RCC 7860 (cell line): ENCODE results near the gene CITED1.

Experiments
- DNase-seq: peaks from one replicate; pipeline ENCODE4 v3.0.0-alpha.2; 2015; ENCODE audit warnings: low spot score
- FAIRE-seq: peaks from 2 replicates; lab custom pipeline; 2012; peaks lifted over from hg19 to GRCh38; lab: Jason Lieb, UNC

CITED1 gene

DNA sequence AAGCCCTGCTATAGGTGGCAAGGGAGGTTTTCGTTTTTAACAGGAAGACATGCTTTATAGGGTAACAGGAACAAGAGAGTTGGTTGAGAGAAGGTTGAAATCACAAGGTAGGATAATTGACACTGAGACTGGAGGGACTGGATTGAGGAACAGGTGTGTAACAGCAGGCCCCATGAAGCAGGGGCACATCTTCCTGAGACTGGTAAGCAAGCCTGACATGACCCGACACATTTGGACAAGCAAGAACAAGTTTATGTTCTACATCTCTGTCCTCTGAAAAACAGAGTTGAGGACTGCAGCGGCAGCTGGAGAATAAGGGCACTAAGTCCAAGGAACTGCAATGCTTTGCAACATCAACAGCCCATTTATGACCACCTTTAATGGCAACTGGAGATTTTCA is 33.9 kb downstream of the CITED1 start:
- FAIRE-seq (no peak), DNase-seq (no peak)

DNA sequence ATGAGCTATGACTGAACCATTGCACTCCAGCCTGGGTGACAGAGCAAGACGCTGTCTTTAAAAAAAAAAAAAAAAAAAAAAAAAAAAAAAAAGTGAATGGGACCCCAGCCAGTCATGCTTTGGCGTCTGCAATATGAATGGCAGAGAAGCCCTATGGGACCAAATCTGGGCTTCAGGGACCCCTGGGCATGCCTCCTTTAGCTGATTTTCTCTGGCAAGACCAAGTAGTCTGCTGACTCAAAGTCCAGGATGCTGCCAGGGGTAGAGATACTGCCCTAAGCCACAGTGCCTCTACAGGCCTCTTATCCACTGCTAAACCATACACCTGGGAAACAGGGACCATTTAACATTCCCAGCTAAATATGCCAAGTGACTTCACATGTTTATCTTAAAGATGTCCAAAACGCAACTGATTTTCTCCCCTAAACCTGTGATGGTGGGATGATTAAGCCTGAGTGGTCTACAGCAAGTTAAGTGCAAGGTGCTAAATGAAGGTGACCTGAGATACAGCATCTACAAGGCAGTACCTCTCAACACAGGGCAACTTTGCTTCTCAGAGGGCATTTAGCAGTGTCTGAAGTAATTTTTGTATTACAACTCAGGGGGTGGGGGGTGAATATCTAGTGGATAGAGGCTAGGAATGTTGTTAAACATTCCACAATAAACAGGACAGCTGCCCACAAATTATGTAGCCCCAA is 34.5 kb downstream of the CITED1 start:
- FAIRE-seq: no peak

DNA sequence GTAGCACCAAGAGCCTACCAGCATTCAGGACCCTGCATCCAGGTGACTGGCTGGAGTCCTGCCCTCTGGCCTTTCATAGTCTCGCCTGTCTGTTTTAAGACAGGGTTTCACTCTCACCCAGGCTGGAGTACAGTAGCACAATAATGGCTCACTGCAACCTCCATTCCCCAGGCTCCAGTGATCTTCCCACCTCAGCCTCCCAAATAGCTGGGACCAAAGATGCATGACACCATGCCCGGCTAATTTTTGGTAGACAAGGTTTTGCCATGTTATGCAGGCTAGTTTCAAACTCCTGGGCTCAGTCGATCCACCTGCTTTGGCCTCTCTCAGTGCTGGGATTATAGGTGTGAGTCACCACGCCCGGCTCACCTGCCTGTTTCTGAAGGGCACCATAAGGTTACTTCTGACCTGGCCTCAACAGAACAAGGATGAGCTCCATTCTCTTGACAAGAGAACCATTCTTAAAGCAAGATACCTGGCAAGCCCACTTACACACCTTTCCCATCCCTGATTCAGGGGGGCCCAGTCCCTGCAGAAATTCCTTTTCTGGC is 35.3 kb downstream of the CITED1 start:
- DNase-seq: no peak
- no peak for FAIRE-seq

More for the DNA sequence above, 34.5 kb downstream of the CITED1 start:
- DNase-seq: no peak

DNA sequence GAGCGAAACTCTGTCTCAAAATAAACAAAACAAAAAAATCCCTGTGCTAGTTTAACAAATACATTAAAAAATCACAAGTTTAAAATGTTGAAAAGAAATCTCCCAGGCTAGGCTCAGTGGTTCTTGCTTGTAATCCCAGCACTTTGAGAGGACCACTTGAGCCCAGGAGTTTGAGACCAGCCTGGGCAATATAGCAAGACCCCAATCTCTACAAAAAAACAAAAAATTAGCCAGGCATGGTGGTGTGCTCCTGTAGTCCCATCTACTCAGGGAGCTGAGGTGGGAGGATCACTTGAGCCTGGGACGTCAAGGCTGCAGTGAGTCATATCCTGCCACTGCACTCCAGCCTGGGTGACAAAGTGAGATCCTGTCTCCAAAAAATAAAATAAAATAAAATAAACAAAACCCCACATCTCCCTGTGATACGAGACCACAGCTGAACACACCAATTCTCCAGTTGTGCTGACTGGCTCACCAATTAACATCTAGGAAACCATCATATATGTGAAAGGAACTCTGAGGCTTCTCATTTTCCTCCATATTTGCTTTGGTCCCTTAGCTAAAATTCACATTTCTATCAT is 36.0 kb downstream of the CITED1 start:
- FAIRE-seq: peak; percentile 86
- DNase-seq: peak; percentile 51

DNA sequence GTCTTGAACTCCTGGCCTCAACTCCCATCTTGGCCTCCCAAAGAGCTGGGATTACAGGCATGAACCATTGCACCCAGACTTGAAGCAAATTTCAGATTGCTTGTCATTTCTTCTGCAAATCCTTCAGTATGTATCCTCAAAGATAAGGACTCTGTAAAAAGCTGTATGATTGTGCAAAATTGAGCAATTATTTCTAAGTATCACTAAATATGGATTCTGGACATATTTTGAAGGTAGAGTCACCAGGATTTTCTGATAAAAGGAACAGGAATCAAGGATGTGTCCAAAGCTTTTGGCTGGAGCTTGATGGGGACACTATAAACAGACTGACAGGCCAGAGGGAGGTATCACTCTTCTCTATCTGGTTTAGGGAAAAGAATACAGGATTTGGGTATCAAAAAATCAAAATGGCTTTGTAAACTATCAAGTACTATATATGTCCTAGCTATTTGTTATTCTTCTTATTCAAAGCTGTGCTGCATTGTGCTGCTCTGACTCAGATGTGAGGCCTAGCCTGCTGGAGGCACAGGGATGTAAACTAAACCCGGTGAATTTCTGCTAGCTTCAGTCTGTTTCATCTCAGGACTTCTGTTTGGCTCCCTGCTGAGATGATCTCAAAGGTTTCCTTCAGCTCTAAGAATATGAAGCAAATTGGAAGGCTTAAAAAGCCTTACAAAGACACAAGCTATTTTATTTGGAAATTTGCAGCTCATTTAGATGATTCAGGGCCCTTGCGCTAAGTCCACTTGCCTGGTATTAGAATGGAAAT is 36.9 kb downstream of the CITED1 start:
- FAIRE-seq: no peak
- no peak for DNase-seq

DNA sequence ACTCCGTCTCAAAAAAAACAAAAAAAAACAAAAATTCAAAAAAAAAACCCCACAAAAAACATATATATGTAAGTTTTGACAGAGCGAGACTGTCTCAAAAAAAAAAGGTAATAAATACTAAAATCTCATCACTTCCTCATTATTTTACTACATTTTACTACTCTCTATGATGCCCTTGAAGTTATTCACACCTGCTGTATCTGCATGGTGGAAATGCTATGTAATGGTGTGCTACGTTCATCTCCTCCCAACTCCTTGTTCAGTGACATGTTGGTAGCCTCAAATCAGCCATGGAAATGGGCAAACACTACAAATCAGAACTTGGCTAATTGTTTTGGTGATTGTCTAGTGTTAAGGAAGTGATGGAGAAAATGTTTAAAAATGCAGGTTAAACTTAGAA is 40.5 kb downstream of the CITED1 start:
- FAIRE-seq (no peak), DNase-seq (no peak)

DNA sequence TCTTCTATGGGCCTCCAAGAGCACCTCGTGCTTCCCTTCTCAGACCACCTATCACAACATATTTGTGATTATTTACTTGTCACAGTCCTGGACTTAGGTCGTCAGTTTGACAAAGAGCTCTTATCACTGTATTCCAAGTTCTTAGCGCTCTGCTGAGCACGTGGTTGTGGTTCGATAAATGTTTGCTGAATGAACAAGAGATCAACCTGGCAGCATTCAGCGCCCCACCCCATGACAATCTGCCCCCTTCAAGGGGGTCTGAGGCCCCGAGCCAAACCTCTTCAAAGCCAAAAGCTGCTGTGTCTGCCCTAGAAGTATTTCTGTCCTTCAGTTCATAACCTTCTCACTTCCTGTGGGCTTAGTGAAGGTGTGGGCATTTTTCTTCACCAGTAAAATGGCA is 43.6 kb downstream of the CITED1 start:
- DNase-seq (no peak), FAIRE-seq (no peak)

DNA sequence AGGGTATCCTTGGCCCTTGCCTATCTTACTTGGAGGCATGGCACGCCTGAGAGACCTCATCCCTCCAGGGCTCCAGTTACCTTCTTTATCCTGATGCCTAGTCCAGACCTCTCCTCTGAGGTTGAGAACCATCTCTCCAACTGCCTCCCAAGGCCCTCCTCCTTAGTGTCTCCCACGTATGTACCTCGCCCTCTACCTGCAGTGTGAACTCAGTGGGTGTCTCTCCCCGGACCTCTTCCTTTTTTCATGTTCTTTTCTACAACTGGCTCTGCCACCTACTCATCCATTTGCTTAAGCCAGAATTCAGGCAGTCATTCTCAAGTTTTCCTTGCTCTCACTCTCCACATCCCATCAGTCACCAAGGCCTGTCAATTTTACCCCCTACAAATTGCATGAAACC is 45.3 kb downstream of the CITED1 start:
- no peak for FAIRE-seq

DNA sequence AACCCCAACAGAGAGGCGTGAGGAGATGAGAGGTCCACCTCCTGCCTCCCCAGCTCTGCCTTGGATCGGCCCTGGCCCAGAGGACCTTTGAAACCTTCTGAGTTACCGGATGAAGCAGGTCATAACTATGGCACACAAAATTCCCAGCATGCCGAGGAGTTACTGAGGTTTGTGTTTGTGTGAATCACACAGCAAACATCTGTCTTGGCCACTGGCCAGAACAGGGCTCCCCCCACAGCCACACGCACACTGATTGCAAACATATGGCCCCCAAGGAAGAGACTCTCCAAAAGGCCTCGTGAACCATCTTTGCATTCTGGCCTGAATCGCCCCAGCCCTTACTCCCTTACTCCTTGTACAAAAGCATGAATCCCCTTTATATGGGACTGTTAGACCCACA is 47.5 kb downstream of the CITED1 start:
- peak; percentile 55 for FAIRE-seq

More for the DNA sequence above, 45.3 kb downstream of the CITED1 start:
- DNase-seq: no peak

DNA sequence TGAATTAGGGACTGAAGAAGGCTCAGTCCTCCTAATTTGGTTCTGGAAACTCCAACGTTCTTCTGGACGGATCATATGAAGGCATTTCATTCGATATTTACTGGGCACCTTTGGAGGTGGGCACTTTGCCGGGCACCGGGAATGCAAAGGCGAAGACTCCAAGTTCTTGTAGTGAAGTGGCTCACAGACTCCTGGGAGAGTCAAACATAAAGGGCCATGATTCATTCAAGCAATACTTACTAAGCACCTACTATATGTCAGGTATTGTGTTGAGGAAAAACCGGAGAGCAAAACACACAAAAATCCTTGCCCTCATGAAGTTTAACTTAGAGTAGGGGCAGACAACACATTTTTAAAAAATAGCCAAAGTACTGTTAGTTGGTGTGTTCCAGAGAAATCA is 49.9 kb downstream of the CITED1 start:
- no peak for FAIRE-seq
- DNase-seq: no peak

More for the DNA sequence above, 47.5 kb downstream of the CITED1 start:
- peak; percentile 58 for DNase-seq

DNA sequence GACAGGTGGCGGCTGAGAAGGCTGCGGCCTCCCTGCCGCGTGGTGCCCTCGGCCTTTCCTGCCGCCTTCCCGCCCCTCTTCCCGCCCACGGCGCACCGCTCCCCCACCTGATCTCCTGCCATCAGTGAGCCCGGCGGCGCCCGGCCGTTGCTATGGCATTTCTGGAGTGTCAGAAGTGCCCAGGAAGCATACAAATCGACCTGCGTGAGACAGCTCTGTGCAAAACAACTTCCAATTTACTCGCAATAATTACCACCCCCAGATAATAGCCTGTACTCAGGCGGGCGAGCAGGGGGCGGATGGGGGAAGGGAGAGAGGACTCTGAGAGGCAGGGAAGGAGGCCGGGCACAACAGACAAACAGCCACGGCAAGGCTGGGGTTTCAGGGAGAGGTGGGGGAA is 50.3 kb downstream of the CITED1 start:
- DNase-seq (no peak), FAIRE-seq (no peak)

DNA sequence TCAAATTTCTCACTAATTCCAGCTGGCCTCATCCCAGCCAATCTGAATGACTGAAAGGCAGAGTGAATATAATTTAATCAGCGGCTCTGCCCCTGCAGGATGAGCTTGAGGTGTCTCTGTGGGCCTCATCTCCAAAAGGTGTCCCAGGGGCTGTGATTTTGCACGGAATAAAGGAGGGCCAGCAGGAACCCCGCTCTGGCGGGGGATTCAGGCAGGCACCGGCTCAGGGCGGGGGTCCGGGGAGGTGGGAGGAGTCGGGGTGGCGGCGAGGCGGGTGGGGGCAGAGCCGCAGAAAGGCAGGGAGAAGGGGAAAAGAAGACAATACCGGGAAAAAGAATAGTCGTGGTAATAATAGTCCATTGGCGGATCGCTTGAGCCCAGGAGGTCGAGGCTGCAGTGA is 50.9 kb downstream of the CITED1 start:
- DNase-seq: no peak

DNA sequence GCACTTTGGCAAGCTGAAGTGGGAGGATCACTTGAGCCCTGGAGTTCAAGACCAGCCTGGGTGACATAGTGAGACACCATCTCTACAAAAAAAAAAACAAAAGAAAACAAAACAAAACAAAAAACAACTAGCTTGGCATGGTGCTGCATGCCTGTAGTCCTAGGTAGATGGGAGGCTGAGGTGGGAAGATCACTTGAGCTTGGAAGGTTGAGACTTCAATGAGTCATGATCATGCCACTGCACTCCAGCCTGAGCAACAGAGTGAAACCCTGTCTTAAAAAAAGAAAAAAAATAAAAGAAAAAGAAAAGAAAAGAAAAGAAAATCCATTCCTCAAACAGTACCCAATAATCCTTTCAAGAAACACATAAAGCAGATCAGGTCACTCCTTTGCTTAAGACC is 52.0 kb downstream of the CITED1 start:
- FAIRE-seq: no peak

More for the DNA sequence above, 50.9 kb downstream of the CITED1 start:
- no peak for FAIRE-seq

More for the DNA sequence above, 52.0 kb downstream of the CITED1 start:
- no peak for DNase-seq
